BE2C (cell line): Measurements from ENCODE around the gene FHOD1.

Source experiments
- DNase-seq: peaks from one replicate; pipeline ENCODE4 v3.0.0-alpha.2; 2020
- H3K27me3 ChIP-seq: fragments of 250-450 bp; sonication (Bioruptor Pico); 2 replicates; pipeline ENCODE4 v1.5.1; 2020; ENCODE audit warnings: mild to moderate bottlenecking
- H3K36me3 ChIP-seq: fragments of 250-450 bp; sonication (Bioruptor Pico); 2 replicates; pipeline ENCODE4 v1.5.1; 2020; ENCODE audit warnings: mild to moderate bottlenecking
- H3K4me1 ChIP-seq: fragments of 250-450 bp; sonication (Bioruptor Pico); 2 replicates; pipeline ENCODE4 v1.5.1; 2020
- H3K4me3 ChIP-seq: 2 replicates; pipeline ENCODE4 v1.5.1; 2011; ENCODE audit warnings: low read depth, low read length
- H3K9me3 ChIP-seq: fragments of 250-450 bp; sonication (Bioruptor Pico); 2 replicates; pipeline ENCODE4 v1.5.1; 2020
- TF ChIP-seq, protein P1 (sequence below): IDR thresholded peaks from 2 replicates; pipeline ENCODE4 v1.5.1; 2012; ENCODE audit warnings: mild to moderate bottlenecking, low read depth, low read length

FHOD1 gene

DNA sequence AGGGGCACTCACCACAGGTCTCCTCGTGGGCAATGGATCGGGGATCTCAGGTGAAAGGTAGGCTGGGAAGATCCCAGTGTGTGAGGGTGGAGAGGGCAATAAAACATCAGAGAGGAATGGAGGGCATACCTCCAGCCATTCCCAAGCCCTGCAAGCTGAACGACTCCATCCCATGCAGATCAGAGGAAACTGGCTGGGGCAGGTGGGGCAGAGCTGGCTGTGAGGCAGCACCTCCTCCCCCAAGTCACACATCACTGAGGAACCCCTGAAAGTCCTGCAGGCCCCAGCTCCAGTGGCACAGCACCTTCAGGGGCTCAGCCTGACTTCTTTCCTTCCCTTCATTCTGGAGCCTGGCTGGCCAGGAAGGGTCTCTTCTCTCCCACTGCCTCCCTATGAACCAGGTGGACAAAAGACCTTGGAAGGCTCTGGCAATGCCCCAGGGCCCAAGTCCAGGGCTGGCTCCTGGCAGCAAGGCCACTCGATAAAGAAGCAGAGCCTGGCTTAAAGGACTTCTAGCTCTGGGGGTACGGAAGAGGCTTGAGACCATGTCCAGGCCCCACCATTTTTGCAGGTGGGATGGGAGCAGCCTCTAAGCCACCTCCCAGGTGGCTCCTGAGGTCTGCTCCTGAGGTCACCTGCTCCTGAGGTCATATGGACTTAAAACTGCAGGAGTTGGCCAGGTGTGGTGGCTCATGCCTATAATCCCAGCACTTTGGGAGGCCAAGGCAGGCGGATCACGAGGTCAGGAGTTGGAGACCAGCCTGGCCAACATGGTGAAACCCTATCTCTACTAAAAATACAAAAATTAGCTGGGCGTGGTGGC is 33.9 kb downstream of the FHOD1 start:
- Histone ChIP-seq H3K36me3 (no peaks in the 10 kb centered on the region), H3K4me1 (peaks cover 14% of the 10 kb centered on the region), H3K9me3 (no peaks in the 10 kb centered on the region), H3K27me3 (no peaks in the 10 kb centered on the region), H3K4me3 (no peak overlapping the region)
- TF ChIP-seq, protein P1, sequence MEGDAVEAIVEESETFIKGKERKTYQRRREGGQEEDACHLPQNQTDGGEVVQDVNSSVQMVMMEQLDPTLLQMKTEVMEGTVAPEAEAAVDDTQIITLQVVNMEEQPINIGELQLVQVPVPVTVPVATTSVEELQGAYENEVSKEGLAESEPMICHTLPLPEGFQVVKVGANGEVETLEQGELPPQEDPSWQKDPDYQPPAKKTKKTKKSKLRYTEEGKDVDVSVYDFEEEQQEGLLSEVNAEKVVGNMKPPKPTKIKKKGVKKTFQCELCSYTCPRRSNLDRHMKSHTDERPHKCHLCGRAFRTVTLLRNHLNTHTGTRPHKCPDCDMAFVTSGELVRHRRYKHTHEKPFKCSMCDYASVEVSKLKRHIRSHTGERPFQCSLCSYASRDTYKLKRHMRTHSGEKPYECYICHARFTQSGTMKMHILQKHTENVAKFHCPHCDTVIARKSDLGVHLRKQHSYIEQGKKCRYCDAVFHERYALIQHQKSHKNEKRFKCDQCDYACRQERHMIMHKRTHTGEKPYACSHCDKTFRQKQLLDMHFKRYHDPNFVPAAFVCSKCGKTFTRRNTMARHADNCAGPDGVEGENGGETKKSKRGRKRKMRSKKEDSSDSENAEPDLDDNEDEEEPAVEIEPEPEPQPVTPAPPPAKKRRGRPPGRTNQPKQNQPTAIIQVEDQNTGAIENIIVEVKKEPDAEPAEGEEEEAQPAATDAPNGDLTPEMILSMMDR: no peak
- no peak for DNase-seq

DNA sequence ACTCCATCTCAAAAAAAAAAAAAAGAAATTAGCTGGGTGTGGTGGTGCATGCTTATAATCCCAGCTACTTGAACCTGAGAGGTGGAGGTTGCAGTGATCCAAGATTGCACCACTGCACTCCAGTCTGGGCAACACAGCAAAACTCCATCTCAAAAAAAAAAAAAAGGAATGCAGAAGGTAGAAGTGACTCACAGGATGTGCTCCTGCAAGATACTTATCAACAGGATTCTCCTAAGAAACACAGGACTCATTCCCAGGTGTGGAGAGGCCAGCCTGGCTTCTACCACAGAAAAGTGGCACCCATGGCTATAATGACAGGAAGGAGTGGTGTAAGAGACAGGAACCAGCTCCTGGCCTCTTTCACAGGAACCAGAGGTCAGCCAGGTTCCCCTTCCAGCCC is 34.5 kb downstream of the FHOD1 start:
- TF ChIP-seq, protein P1: no peak
- Histone ChIP-seq H3K36me3 (no peaks in the 10 kb centered on the region), H3K4me1 (peaks cover 20% of the 10 kb centered on the region), H3K4me3 (no peak overlapping the region), H3K9me3 (no peaks in the 10 kb centered on the region), H3K27me3 (no peaks in the 10 kb centered on the region)
- DNase-seq: no peak

DNA sequence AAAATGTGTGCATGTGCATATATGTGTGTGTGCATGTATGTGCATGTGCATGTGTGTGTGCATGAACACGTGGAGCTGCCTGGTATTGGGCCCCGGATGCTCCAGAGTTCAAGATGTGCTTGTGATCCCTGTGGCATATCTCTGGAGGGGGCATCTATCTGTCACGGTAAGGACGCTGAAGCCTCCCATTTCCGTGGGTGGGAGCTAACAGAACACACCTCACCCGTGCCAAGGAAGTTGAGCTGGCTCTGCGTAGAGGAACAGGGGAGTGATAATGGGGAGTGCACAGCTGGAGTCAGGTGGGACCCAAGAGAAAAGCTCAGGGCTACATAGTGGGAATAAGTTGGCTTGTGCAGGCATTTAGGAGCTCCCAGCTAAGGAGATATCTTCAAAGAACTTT is 35.6 kb downstream of the FHOD1 start:
- TF ChIP-seq, protein P1: no peak
- Histone ChIP-seq H3K4me3 (no peak overlapping the region), H3K4me1 (peaks cover 18% of the 10 kb centered on the region), H3K36me3 (no peaks in the 10 kb centered on the region), H3K9me3 (no peaks in the 10 kb centered on the region), H3K27me3 (no peaks in the 10 kb centered on the region)
- no peak for DNase-seq

DNA sequence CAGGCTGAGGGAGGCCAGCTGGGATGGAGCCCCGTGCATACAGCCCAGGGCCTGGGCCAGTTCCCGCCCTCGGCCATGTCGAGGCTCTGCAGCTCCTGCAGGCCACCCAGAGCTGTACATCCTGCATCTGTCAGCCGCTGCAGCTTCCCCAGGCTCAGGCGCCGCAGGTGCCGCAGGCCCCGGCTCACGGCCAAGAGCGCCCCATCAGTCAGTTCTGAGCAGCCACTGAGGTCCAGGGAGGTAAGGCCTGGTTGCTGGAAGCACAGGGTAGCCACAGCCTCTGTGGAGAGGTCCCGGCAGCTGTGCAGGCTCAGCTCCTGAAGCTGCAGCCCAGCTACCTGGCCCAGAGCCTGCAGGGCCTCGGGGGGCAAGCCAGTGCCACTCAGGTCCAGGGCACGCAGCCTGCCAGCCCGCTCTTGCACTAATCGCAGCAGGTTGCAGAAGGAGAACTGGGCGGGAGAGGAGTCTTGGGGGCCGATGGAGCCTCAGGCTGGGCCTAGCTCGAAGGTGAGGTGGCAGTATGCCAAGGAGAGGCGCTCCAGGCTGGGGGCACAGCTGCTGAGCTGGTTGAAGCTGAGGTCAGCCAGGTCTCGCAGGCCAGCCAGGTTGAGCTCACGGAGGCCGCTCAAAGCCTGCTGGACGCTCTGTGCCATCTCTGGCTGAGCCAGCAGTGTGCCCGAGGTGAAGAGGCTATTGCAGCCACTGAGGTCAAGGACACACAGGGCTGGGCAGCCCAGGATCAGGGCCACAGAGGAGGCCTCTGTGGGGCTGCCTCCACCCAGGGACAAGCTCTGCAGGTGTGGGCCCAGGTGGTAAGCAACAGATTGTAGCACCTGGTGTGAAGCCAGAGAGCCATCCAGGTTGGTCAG is 37.0 kb downstream of the FHOD1 start:
- Histone ChIP-seq H3K36me3 (no peaks in the 10 kb centered on the region), H3K4me1 (peaks cover 13% of the 10 kb centered on the region), H3K4me3 (no peak overlapping the region), H3K9me3 (no peaks in the 10 kb centered on the region), H3K27me3 (no peaks in the 10 kb centered on the region)
- DNase-seq: no peak
- TF ChIP-seq, protein P1: no peak

DNA sequence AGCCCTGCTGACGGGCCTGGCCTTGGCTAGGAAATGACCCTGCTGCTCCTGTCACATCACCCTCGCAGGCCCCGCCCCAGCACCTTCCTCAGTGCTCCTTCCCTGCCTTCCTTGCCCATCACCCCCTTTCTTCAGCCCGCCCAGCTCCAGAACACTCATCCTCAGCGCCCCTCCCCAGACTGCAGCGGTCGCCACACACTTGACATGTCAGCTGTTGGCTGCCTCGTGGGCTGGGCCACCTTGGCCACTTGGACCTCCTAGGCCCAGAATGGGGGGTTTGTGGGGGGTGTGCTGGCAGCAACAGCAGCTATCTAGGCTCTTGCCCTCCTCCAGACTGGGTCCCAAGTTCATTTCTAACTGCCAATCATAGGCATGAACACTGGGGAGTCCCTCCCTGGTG is 37.7 kb downstream of the FHOD1 start:
- TF ChIP-seq, protein P1: no peak
- peaks cover 13% of the 10 kb centered on the region for H3K4me1 ChIP-seq

More for the DNA sequence above, 37.7 kb downstream of the FHOD1 start:
- Histone ChIP-seq H3K4me3 (no peak overlapping the region), H3K27me3 (no peaks in the 10 kb centered on the region), H3K9me3 (no peaks in the 10 kb centered on the region), H3K36me3 (no peaks in the 10 kb centered on the region)
- no peak for DNase-seq
